HG03039 (cell line): Measurements from ENCODE around the gene IL15.
"Not testable (repeated sequence)": the region's sequence is repeated elsewhere in the genome, so short reads cannot be mapped to it uniquely, and the experiment has no call there.

ENCODE experiments used
- ATAC-seq: cut with Tn5 transposase; IDR thresholded peaks from one replicate; pipeline ENCODE4 v1.9.1; 2021; ENCODE audit warnings: mild to moderate bottlenecking, moderate library complexity; ENCODE audit not compliant: unreplicated experiment

The IL15 gene

GRCh38 chr4:141636082-141636770 is at the start of gene IL15:
IL15 (plus strand) TSS chr4:141636583; CDS start chr4:141719465, 82,882 bp downstream.
- peak; percentile 53 for ATAC-seq

DNA sequence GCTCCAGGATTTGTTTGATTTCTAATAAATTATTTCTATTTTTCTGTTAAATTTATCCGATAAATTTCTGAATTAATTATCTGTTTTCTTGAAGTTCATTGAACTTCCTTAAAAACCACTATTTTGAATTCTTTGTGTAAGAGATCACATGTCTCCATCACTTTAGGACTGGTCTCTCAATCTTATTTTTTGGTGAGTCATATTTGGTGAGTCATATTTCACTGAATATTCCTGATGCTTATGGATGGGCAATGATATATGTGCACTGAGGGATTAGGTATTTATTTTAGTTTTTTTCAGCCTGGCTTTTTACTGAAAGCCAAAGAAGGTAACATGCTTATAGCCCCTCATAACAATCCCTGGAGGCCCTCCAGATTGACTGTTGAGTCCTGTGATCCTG is 48.5 kb upstream of the IL15 start:
- no peak for ATAC-seq

GRCh38 chr4:141595531-141595930 is 40.9 kb upstream of the IL15 start:
- ATAC-seq: no peak

DNA sequence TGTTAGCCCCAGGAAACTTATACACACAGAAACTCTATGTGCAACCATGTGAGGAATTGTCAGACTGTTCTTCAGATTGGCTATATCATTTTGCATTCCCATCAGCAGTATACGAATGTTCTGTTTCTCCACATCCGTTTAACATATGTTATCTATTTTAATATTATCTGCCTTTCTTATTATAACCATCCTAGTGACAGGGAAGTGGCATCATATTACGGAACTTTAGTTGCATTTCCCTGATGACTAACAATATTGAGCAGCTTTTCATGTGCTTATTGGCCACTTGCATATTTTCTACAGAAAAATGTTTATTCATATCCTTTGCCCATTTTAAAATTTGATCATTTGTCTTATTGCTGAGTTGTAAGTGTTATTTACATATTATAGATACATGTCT is 36.5 kb upstream of the IL15 start:
- ATAC-seq: no peak

DNA sequence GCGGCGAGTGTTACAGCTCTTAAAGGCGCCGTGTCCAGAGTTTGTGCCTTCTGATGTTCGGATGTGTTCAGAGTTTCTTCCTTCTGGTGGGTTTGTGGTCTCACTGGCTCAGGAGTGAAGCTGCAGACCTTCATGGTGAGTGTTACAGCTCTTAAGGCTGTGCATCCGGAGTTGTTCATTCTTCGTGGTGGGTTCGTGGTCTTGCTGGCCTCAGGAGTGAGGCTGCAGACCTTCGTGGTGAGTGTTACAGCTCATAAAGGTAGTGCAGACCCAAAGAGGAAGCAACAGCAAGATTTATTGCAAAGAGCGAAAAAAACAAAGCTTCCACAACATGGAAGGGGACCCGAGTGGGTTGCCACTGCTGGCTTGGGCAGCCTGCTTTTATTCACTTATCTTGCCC is 31.7 kb upstream of the IL15 start:
- not testable (repeated sequence) for ATAC-seq

GRCh38 chr4:141605425-141605856 is 30.9 kb upstream of the IL15 start:
- ATAC-seq: no peak

- no peak for ATAC-seq
Observed at GRCh38 chr4:141609243-141609642, 27.1 kb upstream of the IL15 start.

DNA sequence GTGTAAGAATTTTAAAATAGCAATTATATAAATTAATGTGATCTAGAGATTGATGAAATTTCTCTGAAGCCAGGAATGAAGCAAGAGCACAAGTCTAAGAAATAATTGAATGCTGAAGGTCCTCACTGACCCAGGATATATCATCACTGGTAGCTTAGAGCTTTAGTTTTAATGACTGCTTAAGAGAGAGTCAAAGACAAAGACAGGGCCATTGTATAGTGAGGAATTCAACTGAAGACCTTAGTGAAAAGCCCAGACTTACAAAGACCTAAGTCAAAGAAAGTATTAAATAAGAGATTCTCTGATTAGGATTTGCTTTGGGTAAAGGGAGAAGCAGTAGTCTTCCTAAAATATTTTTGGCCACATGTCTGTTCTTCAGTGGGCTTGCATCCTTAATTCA is 26.0 kb upstream of the IL15 start:
- no peak for ATAC-seq

GRCh38 chr4:141614878-141615586 is 21.4 kb upstream of the IL15 start:
- ATAC-seq: no peak

DNA sequence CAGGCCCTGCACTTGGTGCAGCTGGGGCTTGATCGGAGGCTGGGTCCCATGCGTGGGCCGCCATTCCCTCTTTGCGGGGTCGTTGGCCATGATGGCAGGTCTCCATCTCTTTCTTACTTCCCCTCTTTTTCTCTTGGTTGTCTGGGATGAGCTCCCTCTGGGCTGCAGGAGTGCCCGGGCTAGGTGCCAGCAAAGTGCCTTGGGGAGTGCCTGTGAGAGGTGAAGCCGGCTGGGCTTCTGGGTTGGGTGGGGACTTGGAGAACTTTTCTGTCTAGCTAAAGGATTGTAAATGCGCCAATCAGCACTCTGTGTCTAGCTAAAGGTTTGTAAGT is 20.8 kb upstream of the IL15 start:
- not testable (repeated sequence) for ATAC-seq

- ATAC-seq: no peak
Observed at GRCh38 chr4:141620715-141621114, 15.7 kb upstream of the IL15 start.

- ATAC-seq: no peak
Observed at GRCh38 chr4:141625023-141625422, 11.4 kb upstream of the IL15 start.

GRCh38 chr4:141630854-141631253 is 5.5 kb upstream of the IL15 start:
- ATAC-seq: no peak

DNA sequence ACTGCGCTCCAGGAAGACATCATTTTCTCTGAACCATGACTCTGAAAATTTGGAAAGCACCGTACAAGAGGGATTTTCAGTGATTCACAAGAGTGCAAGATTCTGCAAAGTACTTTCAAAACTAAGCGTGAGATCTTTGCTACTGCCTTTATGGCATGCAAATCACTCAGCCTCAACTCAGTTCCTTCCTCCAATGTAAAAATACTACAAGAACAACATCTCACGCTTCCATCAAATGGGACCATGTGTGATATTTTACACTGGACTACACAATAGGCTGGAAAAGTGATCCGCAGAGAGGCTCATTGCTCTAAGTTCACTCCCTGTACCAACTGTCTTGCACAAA is 674 bp upstream of the IL15 start:
- ATAC-seq: peak; percentile 42

GRCh38 chr4:141636771-141637460 is 533 bp downstream of the IL15 start:
- peak; percentile 53 for ATAC-seq

DNA sequence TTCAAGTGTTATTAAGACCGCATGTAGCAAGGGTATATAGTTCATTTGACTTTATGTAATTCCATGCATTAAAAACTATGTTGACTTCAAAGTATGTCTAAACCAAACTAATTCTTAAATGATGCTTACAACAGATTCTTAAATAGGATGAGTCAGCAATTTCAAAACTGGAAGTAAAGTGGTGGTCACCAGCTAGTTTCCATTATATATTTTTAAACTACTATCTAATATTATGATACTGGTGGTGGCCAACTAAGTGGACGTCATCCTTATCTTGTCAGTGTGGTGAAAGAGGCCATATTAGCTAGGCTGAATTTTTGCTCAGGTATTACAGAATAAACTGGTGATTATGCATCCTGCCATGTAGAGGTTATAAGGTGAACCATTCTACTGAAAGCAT is 1.2 kb downstream of the IL15 start:
- ATAC-seq: no peak

- ATAC-seq: no peak
Observed at GRCh38 chr4:141638230-141638629, 1.8 kb downstream of the IL15 start.

GRCh38 chr4:141640696-141641095 is 4.3 kb downstream of the IL15 start:
- ATAC-seq: no peak

GRCh38 chr4:141642063-141642462 is 5.7 kb downstream of the IL15 start:
- no peak for ATAC-seq

GRCh38 chr4:141642711-141643110 is 6.3 kb downstream of the IL15 start:
- no peak for ATAC-seq

GRCh38 chr4:141643557-141643956 is 7.2 kb downstream of the IL15 start:
- ATAC-seq: peak; percentile 63
